ENCODE results near the gene CDH12. TPM values are rescaled to one million over a fixed set of nuclear protein-coding genes. Genes with fewer than 3 reads are reported as not detected.
"Not testable (repeated sequence)": the region's sequence is repeated elsewhere in the genome, so short reads cannot be mapped to it uniquely, and the experiment has no call there.

CDH12 gene
- total RNA-seq, 1 experiment from 2014 or later = 2.3 TPM

GRCh38 chr5:22238047-22238446 is 615.1 kb downstream of the CDH12 start:
- Mint-ChIP-seq H3K27ac (ENCODE audit: unreplicated experiment) (no peak overlapping the region), H3K36me3 (ENCODE audit: insufficient read depth, unreplicated experiment) (no peaks in the 10 kb centered on the region), H3K27me3 (ENCODE audit: unreplicated experiment) (no peaks in the 10 kb centered on the region), H3K4me3 (ENCODE audit: low read depth, unreplicated experiment) (no peak overlapping the region), H3K9me3 (ENCODE audit: low read depth, unreplicated experiment) (peaks cover 8% of the 10 kb centered on the region), H3K4me1 (ENCODE audit: low read depth, unreplicated experiment) (no peaks in the 10 kb centered on the region)
- BruUV-seq (replicated peaks) = no TSS peak
- TF ChIP-seq, protein P1, sequence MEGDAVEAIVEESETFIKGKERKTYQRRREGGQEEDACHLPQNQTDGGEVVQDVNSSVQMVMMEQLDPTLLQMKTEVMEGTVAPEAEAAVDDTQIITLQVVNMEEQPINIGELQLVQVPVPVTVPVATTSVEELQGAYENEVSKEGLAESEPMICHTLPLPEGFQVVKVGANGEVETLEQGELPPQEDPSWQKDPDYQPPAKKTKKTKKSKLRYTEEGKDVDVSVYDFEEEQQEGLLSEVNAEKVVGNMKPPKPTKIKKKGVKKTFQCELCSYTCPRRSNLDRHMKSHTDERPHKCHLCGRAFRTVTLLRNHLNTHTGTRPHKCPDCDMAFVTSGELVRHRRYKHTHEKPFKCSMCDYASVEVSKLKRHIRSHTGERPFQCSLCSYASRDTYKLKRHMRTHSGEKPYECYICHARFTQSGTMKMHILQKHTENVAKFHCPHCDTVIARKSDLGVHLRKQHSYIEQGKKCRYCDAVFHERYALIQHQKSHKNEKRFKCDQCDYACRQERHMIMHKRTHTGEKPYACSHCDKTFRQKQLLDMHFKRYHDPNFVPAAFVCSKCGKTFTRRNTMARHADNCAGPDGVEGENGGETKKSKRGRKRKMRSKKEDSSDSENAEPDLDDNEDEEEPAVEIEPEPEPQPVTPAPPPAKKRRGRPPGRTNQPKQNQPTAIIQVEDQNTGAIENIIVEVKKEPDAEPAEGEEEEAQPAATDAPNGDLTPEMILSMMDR (IDR thresholded peaks at IDR 0.05; ENCODE audit: unreplicated experiment) = no peak
- no peak for DNase-seq
- CTCF ChIA-PET = interaction anchor here (0.6 kb wide), 1 partner anchor 1124 kb away, joined by 3 read pairs; no protein-coding TSS in a partner anchor
- intact Hi-C loops (cut with micrococcal nuclease; ENCODE audit: unreplicated experiment) = no loop called here

- no peaks in the 10 kb centered on the region for H3K36me3 Mint-ChIP-seq (ENCODE audit: insufficient read depth, unreplicated experiment)
- H3K27me3 Mint-ChIP-seq (ENCODE audit: unreplicated experiment) = no peaks in the 10 kb centered on the region
- H3K4me1 Mint-ChIP-seq (ENCODE audit: low read depth, unreplicated experiment) = no peaks in the 10 kb centered on the region
- no peak for DNase-seq
- no TSS peak for BruUV-seq (replicated peaks)
- H3K27ac Mint-ChIP-seq (ENCODE audit: unreplicated experiment) = no peak overlapping the region
- CTCF ChIA-PET = no interaction called here
- TF ChIP-seq, protein P1 (IDR thresholded peaks at IDR 0.05; ENCODE audit: unreplicated experiment) = no peak
- intact Hi-C loops (cut with micrococcal nuclease; ENCODE audit: unreplicated experiment) = no loop called here
- no peak overlapping the region for H3K4me3 Mint-ChIP-seq (ENCODE audit: low read depth, unreplicated experiment)
- H3K9me3 Mint-ChIP-seq (ENCODE audit: low read depth, unreplicated experiment) = peaks cover 3% of the 10 kb centered on the region
Observed at GRCh38 chr5:22226423-22226822, 626.7 kb downstream of the CDH12 start.

DNA sequence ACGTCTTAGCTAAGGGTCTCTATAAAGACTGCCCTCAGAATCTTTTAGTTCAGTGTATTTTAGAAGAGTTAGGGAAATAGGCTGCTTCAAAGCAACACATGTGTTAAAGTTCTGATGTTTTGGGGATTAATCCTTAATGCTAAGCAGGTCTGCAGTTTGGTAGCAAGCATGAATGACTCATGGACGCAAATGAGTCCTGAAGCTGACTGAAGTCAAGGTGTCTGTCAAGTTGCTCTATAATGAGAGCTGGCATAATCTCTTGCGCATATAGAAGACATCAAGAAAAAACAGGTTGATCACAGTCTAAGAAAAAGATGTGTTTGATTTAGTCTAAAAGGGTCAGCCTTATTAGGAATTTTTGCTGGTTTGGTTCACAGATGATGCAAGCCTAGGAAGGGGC is 630.1 kb downstream of the CDH12 start:
- CTCF ChIA-PET = no interaction called here
- BruUV-seq (replicated peaks) = no TSS peak
- intact Hi-C loops (cut with micrococcal nuclease; ENCODE audit: unreplicated experiment) = loop anchor here (5.0 kb wide), 1 partner anchor 401 kb away; no protein-coding TSS in a partner anchor
- H3K9me3 Mint-ChIP-seq (ENCODE audit: low read depth, unreplicated experiment) = peaks cover 3% of the 10 kb centered on the region
- no peaks in the 10 kb centered on the region for H3K36me3 Mint-ChIP-seq (ENCODE audit: insufficient read depth, unreplicated experiment)
- no peak overlapping the region for H3K27ac Mint-ChIP-seq (ENCODE audit: unreplicated experiment)
- no peak for DNase-seq
- TF ChIP-seq, protein P1 (IDR thresholded peaks at IDR 0.05; ENCODE audit: unreplicated experiment) = no peak
- H3K4me3 Mint-ChIP-seq (ENCODE audit: low read depth, unreplicated experiment) = no peak overlapping the region
- H3K4me1 Mint-ChIP-seq (ENCODE audit: low read depth, unreplicated experiment) = no peaks in the 10 kb centered on the region
- H3K27me3 Mint-ChIP-seq (ENCODE audit: unreplicated experiment) = no peaks in the 10 kb centered on the region

DNA sequence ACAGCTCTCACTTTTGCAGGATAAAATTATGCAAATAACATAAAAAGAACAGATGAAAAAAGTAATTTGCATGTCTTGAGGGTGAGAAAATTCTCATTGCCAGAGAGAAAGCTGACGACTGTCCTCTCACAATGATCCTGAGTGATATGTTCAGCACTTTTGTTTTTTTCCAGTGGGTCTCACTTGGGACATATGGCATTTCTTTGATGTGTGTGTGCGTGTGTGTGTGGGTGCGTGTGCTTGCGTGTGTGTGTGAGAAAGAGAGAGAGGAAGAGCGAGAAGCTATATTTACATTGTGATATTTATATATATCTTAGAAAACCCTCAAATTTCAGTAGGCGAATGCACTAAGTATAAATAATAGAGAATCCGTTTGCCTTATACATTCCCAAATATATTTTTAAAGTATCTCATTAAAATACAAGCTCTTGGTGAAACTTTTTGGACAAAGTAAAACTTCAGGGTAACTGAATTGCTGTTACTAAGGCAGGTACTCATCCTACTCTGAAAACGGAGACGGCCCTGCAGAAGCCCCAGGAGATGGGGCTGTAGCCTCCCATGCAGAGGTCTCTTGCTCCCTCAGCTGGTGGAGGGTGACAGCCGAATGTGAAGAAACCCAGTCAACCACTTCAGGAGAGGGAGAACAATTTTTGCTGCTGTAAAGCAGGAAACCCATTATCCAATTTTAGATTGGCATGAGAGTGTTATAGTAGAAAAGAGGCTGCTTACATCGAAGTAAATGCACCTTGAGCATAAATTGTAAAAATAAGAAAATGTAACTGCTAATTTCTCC is 639.2 kb downstream of the CDH12 start:
- H3K9me3 Mint-ChIP-seq (ENCODE audit: low read depth, unreplicated experiment); H3K36me3 Mint-ChIP-seq (ENCODE audit: insufficient read depth, unreplicated experiment); BruUV-seq (replicated peaks); H3K27me3 Mint-ChIP-seq (ENCODE audit: unreplicated experiment); H3K4me1 Mint-ChIP-seq (ENCODE audit: low read depth, unreplicated experiment); CTCF ChIA-PET; H3K27ac Mint-ChIP-seq (ENCODE audit: unreplicated experiment): not testable (repeated sequence)
- DNase-seq = peak; percentile 31
- intact Hi-C loops (cut with micrococcal nuclease; ENCODE audit: unreplicated experiment) = loop anchor here (2.0 kb wide), 1 partner anchor 293 kb away; no protein-coding TSS in a partner anchor
- peak overlapping the region; percentile 43 for H3K4me3 Mint-ChIP-seq (ENCODE audit: low read depth, unreplicated experiment)

DNA sequence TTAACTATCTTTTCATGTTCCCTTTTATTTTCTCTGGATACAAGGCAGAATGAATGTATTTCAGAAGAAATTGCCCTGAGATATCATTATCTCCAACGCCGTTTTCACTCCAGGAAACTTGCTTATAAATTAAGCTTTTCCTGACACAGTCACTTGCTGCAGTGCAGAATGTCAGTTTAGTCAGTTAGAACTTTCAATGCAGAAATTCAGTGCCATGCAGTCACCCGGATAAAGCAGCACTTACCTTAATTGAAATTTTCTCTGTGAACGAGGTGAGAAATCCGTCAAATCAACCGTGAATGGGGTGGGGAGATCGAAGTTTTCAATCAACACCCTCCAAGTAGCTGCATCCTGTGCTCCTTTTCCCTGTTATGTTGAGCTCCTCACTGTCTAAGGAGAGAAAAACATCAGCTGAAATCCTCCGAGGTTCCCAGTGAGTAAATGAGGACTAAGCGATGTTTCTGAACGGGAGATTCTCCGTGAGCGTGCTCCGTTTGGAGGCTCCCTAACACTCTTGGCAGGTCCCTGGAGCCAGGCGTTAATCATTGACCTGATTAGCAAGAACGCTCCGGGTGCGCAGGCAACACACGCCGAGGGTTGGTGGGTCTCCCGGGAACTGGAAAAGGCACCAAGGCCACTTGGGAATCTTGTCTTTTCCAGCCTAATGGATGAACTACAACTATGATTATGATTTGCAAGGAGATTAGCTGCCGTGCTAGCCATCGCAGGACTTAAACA is 640.7 kb downstream of the CDH12 start:
- peak overlapping the region; percentile 53 for H3K4me3 Mint-ChIP-seq (ENCODE audit: low read depth, unreplicated experiment)
- intact Hi-C loops (cut with micrococcal nuclease; ENCODE audit: unreplicated experiment); H3K27ac Mint-ChIP-seq (ENCODE audit: unreplicated experiment); BruUV-seq (replicated peaks); H3K36me3 Mint-ChIP-seq (ENCODE audit: insufficient read depth, unreplicated experiment); H3K9me3 Mint-ChIP-seq (ENCODE audit: low read depth, unreplicated experiment); H3K27me3 Mint-ChIP-seq (ENCODE audit: unreplicated experiment); H3K4me1 Mint-ChIP-seq (ENCODE audit: low read depth, unreplicated experiment); CTCF ChIA-PET: not testable (repeated sequence)
- peak; percentile 39 for DNase-seq

DNA sequence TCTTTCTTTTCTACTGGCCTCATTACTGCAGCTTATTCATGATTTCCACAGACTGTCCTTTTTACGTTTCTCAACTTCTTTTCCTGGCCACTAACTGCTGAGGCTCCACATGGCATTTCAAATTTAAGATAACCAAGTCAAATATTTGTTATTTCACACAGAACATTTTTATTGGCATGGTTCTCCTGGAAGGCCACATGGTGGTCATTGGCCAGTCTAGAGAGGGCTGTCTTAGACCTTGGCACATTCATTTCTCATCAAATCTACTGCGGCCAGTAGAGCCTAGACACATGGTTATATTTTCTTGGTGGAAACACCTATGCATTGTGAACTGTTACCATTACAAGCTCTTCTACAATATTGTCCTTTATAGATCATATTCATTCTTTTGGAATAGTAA is 644.7 kb downstream of the CDH12 start:
- intact Hi-C loops (cut with micrococcal nuclease; ENCODE audit: unreplicated experiment); H3K36me3 Mint-ChIP-seq (ENCODE audit: insufficient read depth, unreplicated experiment): not testable (repeated sequence)

DNA sequence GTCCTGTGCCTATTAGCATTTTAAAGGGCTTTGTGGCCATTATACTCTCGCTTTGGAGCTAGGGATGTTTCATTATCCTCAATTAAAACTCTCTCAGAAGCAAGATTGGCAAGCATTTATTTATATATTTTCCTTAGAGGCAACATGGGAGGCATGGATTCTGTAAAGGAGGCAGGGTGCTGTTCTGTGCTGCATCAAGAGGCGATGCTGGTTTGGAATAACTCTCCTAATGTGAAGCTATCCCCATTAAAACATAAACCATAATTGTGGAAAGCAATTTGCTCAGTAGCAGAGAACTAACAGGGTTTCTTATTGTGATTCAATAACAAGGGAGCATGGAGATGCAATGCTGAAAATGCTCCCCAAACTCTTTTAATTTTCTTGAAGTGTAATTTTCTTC is 664.5 kb downstream of the CDH12 start:
- H3K27me3 Mint-ChIP-seq (ENCODE audit: unreplicated experiment); H3K9me3 Mint-ChIP-seq (ENCODE audit: low read depth, unreplicated experiment); H3K36me3 Mint-ChIP-seq (ENCODE audit: insufficient read depth, unreplicated experiment); H3K4me3 Mint-ChIP-seq (ENCODE audit: low read depth, unreplicated experiment); intact Hi-C loops (cut with micrococcal nuclease; ENCODE audit: unreplicated experiment); DNase-seq; BruUV-seq (replicated peaks); CTCF ChIA-PET; H3K27ac Mint-ChIP-seq (ENCODE audit: unreplicated experiment); H3K4me1 Mint-ChIP-seq (ENCODE audit: low read depth, unreplicated experiment): not testable (repeated sequence)

More for the DNA sequence above, 644.7 kb downstream of the CDH12 start:
- H3K27ac Mint-ChIP-seq (ENCODE audit: unreplicated experiment); BruUV-seq (replicated peaks); DNase-seq; H3K4me1 Mint-ChIP-seq (ENCODE audit: low read depth, unreplicated experiment); CTCF ChIA-PET; H3K9me3 Mint-ChIP-seq (ENCODE audit: low read depth, unreplicated experiment); H3K27me3 Mint-ChIP-seq (ENCODE audit: unreplicated experiment); H3K4me3 Mint-ChIP-seq (ENCODE audit: low read depth, unreplicated experiment): not testable (repeated sequence)
